Measurements from ENCODE around the gene C7.
"Not testable (repeated sequence)": the region's sequence is repeated elsewhere in the genome, so short reads cannot be mapped to it uniquely, and the experiment has no call there.

C7 gene

DNA sequence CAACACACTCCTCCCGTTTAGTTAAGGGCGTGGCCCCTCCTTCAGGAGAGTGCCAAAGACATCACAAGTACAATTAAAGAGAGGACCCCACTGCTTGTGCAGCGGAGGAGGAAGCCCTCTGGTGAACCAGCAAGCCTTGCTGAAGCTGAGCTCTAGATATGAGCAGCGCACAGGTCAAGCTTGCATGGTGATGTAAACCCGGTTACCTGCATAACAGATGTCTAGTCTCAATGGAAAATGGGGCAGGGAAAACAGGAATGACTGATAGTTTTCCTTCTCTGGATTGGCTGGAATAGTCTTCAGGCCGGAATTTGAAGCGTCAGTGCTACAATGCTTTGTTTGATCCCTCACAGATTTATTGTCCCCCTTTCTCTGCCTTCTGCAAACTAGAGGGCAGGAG is 95.6 kb downstream of the C7 start:
- H3K27ac ChIP-seq (ENCODE audit: low read depth, low read length), result no peak overlapping the region
- no peaks in the 10 kb centered on the region for H3K4me1 ChIP-seq (ENCODE audit: control insufficient read depth, insufficient read depth, low read length)
- no peaks in the 10 kb centered on the region for H3K36me3 ChIP-seq (ENCODE audit: control insufficient read depth, insufficient read depth, low read length)
- no peak overlapping the region for H3K9ac ChIP-seq (ENCODE audit: low read length)
- no peaks in the 10 kb centered on the region for H3K27me3 ChIP-seq (ENCODE audit: control insufficient read depth, insufficient read depth, low read length)
- H3K4me3 ChIP-seq (ENCODE audit: low read length), result no peak overlapping the region

DNA sequence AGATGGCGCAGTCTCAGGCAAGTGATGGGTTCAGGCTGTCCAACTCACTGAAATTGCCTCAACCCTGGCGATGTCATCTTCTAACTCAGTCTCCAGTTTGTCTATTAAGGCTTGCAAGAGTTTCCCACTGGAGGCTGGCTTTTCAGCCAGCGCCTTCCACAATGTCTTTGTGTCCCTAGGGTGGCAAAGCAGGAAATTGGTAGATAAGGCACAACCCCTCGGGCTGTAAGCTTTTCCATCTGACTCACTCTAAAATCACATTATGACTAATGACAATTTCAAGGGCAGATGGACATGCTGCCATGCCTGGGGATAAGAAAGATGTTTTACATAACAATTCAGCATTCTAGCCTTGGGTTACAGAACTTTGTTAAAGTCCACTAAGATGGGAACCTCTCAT is 99.9 kb downstream of the C7 start:
- Histone ChIP-seq H3K4me1 (ENCODE audit: control insufficient read depth, insufficient read depth, low read length) (no peaks in the 10 kb centered on the region), H3K9ac (ENCODE audit: low read length) (no peak overlapping the region), H3K27me3 (ENCODE audit: control insufficient read depth, insufficient read depth, low read length) (no peaks in the 10 kb centered on the region), H3K4me3 (ENCODE audit: low read length) (no peak overlapping the region), H3K27ac (ENCODE audit: low read depth, low read length) (no peak overlapping the region), H3K36me3 (ENCODE audit: control insufficient read depth, insufficient read depth, low read length) (no peaks in the 10 kb centered on the region)

DNA sequence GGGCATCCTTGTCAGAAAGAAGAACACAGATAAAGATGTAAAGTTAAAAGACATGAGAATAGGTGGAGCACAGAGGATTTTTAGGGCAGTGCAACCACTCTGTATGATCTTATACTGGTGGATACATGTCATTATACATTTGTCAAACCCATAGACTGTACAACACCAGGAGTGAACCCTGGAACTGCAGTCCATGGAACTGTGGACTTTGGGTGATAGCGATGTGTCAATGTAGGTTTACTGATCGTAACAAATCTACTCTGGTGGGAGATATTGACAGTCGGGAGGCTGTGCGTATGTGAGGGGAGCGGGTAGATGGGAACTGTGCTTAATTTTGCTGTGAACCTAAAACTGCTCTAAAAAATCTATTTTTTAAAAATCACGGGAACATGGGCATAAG is 101.3 kb downstream of the C7 start:
- Histone ChIP-seq H3K4me3 (ENCODE audit: low read length) (no peak overlapping the region), H3K4me1 (ENCODE audit: control insufficient read depth, insufficient read depth, low read length) (no peaks in the 10 kb centered on the region), H3K27ac (ENCODE audit: low read depth, low read length) (no peak overlapping the region), H3K36me3 (ENCODE audit: control insufficient read depth, insufficient read depth, low read length) (no peaks in the 10 kb centered on the region), H3K9ac (ENCODE audit: low read length) (no peak overlapping the region), H3K27me3 (ENCODE audit: control insufficient read depth, insufficient read depth, low read length) (no peaks in the 10 kb centered on the region)

- no peak overlapping the region for H3K4me3 ChIP-seq (ENCODE audit: low read length)
- H3K9ac ChIP-seq (ENCODE audit: low read length), result no peak overlapping the region
- no peaks in the 10 kb centered on the region for H3K36me3 ChIP-seq (ENCODE audit: control insufficient read depth, insufficient read depth, low read length)
- no peaks in the 10 kb centered on the region for H3K4me1 ChIP-seq (ENCODE audit: control insufficient read depth, insufficient read depth, low read length)
- no peaks in the 10 kb centered on the region for H3K27me3 ChIP-seq (ENCODE audit: control insufficient read depth, insufficient read depth, low read length)
- H3K27ac ChIP-seq (ENCODE audit: low read depth, low read length), result no peak overlapping the region
These were observed 103.0 kb downstream of the C7 start for GRCh38 chr5:41012318-41012717.

- not testable (repeated sequence) for H3K36me3 ChIP-seq (ENCODE audit: control insufficient read depth, insufficient read depth, low read length); H3K9ac ChIP-seq (ENCODE audit: low read length); H3K27ac ChIP-seq (ENCODE audit: low read depth, low read length); H3K4me1 ChIP-seq (ENCODE audit: control insufficient read depth, insufficient read depth, low read length); H3K27me3 ChIP-seq (ENCODE audit: control insufficient read depth, insufficient read depth, low read length); H3K4me3 ChIP-seq (ENCODE audit: low read length)
These were observed 113.3 kb downstream of the C7 start for GRCh38 chr5:41022600-41022999.
